A204.1 (cell line): ENCODE data around the gene UCN3.

ENCODE experiments used
- FAIRE-seq: peaks from 2 replicates; lab custom pipeline; 2012; peaks lifted over from hg19 to GRCh38; lab: Jason Lieb, UNC

The UCN3 gene

GRCh38 chr10:5364890-5365338 lies at the start of gene UCN3:
TSS of gene UCN3 (plus strand) at chr10:5364966. CDS start at chr10:5373721, 8,755 bp downstream.
- FAIRE-seq, result no peak

- FAIRE-seq, result no peak
Observed at GRCh38 chr10:5317547-5318107, 47.1 kb upstream of the UCN3 start.

GRCh38 chr10:5318148-5318547 lies 46.6 kb upstream of the UCN3 start:
- no peak for FAIRE-seq

GRCh38 chr10:5319863-5320262 lies 44.9 kb upstream of the UCN3 start:
- no peak for FAIRE-seq

- FAIRE-seq, result no peak
Observed at GRCh38 chr10:5321273-5321672, 43.5 kb upstream of the UCN3 start.

- no peak for FAIRE-seq
Observed at GRCh38 chr10:5323446-5323845, 41.3 kb upstream of the UCN3 start.

GRCh38 chr10:5325076-5325475 lies 39.7 kb upstream of the UCN3 start:
- no peak for FAIRE-seq

GRCh38 chr10:5334196-5334880 lies 30.4 kb upstream of the UCN3 start:
- no peak for FAIRE-seq

GRCh38 chr10:5338010-5338409 lies 26.8 kb upstream of the UCN3 start:
- FAIRE-seq, result no peak

GRCh38 chr10:5343092-5343491 lies 21.7 kb upstream of the UCN3 start:
- no peak for FAIRE-seq

- no peak for FAIRE-seq
Observed at GRCh38 chr10:5343561-5343960, 21.2 kb upstream of the UCN3 start.

- no peak for FAIRE-seq
Observed at GRCh38 chr10:5343979-5344378, 20.8 kb upstream of the UCN3 start.

GRCh38 chr10:5344746-5345145 lies 20.0 kb upstream of the UCN3 start:
- no peak for FAIRE-seq

GRCh38 chr10:5346881-5347280 lies 17.9 kb upstream of the UCN3 start:
- no peak for FAIRE-seq

GRCh38 chr10:5349362-5349761 lies 15.4 kb upstream of the UCN3 start:
- FAIRE-seq, result no peak

- no peak for FAIRE-seq
Observed at GRCh38 chr10:5354068-5354467, 10.7 kb upstream of the UCN3 start.

GRCh38 chr10:5355594-5356301 lies 9.0 kb upstream of the UCN3 start:
- no peak for FAIRE-seq

- FAIRE-seq, result no peak
Observed at GRCh38 chr10:5356302-5356763, 8.4 kb upstream of the UCN3 start.

GRCh38 chr10:5360318-5360915 lies 4.3 kb upstream of the UCN3 start:
- no peak for FAIRE-seq

GRCh38 chr10:5361966-5362365 lies 2.8 kb upstream of the UCN3 start:
- no peak for FAIRE-seq

- no peak for FAIRE-seq
Observed at GRCh38 chr10:5362873-5363272, 1.9 kb upstream of the UCN3 start.

GRCh38 chr10:5364374-5364773 lies 392 bp upstream of the UCN3 start:
- FAIRE-seq, result no peak

GRCh38 chr10:5365928-5366327 lies 1.2 kb downstream of the UCN3 start:
- no peak for FAIRE-seq
